ENCODE results near the gene MFRP. TPM values are rescaled to one million over a fixed set of nuclear protein-coding genes. Genes with fewer than 3 reads are reported as not detected.

MFRP gene
- total and polyA plus RNA-seq, 9 of the 15 experiments (the other 6 are each of a cell fraction or from before 2014, with no cell fraction given) = not detected

GRCh38 chr11:119320776-119321524 lies 25.6 kb downstream of the MFRP start (continued):
- TF ChIP-seq LCOR (CRISPR knock-in tag; IDR thresholded peaks at IDR 0.05) = 0 out of 2 replicates have a peak, but pooled peaks have one; percentile 22
- TF ChIP-seq ZBTB7A (IDR thresholded peaks at IDR 0.05; ENCODE audit: borderline replicate concordance, control insufficient read depth, low read depth, low read length) = peak; percentile 35
- TF ChIP-seq ELF1 (tag; IDR thresholded peaks at IDR 0.05) = 0 out of 2 replicates have a peak, but pooled peaks have one; percentile 43
- peak; percentile 31; the same call in 1 of the 2 replicates for TF ChIP-seq RB1 (IDR thresholded peaks at IDR 0.05; ENCODE audit: low read depth)
- no peak for TF ChIP-seq GATAD2A (IDR thresholded peaks at IDR 0.05)
- TF ChIP-seq ZNF407 (IDR thresholded peaks at IDR 0.05; ENCODE audit: low read depth) = no peak
- peak; percentile 98 for TF ChIP-seq RBFOX2 (IDR thresholded peaks at IDR 0.05; ENCODE audit: low read depth, low read length)
- TF ChIP-seq ZNF384 (IDR thresholded peaks at IDR 0.05; ENCODE audit: low read depth, low read length) = no peak
- no peak for TF ChIP-seq BMI1 (IDR thresholded peaks at IDR 0.05; ENCODE audit: low read length)
- no peak for TF ChIP-seq CUX1 (CRISPR knock-in tag; IDR thresholded peaks at IDR 0.05)

Data from K562 (cell line).